PC-9 (cell line): ENCODE data around the gene HSF4. TPM values are rescaled to one million over a fixed set of nuclear protein-coding genes. Genes with fewer than 3 reads are reported as not detected.

Source experiments
- BruUV-seq: library from RNA; stranded (reverse); fragments of 400-500 nt; replicated peaks from 2 replicates; lab custom pipeline; 2021; lab: Mats Ljungman, UMichigan
- CTCF ChIA-PET: fragments of 300-600 bp; sonication (Branson Sonifier 250); formaldehyde crosslinking; loops from one replicate; lab custom pipeline; 2022; ENCODE audit warnings: antibody characterized with exemption; lab: Charles Lee
- POLR2A ChIA-PET: fragments of 300-600 bp; sonication (Branson Sonifier 250); formaldehyde crosslinking; loops from one replicate; lab custom pipeline; 2022; ENCODE audit warnings: antibody characterized with exemption; ENCODE audit not compliant: unreplicated experiment; lab: Charles Lee
- DNase-seq, 2 experiments: peaks; one replicate each; pipeline versions ENCODE4 v3.0.0 to v3.0.0-alpha.2; 2015 to 2022; ENCODE audit warnings: mixed read lengths in 1 of 2
- H2AFZ ChIP-seq: fragments of 200-600 bp; sonication (generic); 2 replicates; pipeline ENCODE4 v1.8.1; 2017; ENCODE audit warnings: antibody characterized with exemption
- H3F3A ChIP-seq: fragments of 200-600 bp; sonication (generic); 2 replicates; pipeline ENCODE4 v1.8.1; 2017; ENCODE audit warnings: antibody characterized with exemption, mild to moderate bottlenecking, low read depth; ENCODE audit not compliant: insufficient read depth
- H3K27ac ChIP-seq: fragments of 200-600 bp; sonication (generic); 2 replicates; pipeline ENCODE4 v1.6.1; 2016; ENCODE audit warnings: mixed run types
- H3K27me3 ChIP-seq: fragments of 200-600 bp; sonication (generic); 2 replicates; pipeline ENCODE4 v1.6.1; 2016; ENCODE audit warnings: low read depth, mixed run types; ENCODE audit not compliant: insufficient read depth
- H3K36me3 ChIP-seq: fragments of 200-600 bp; sonication (generic); 2 replicates; pipeline ENCODE4 v1.6.1; 2016; ENCODE audit warnings: low read depth, mixed run types
- H3K4me1 ChIP-seq: fragments of 200-600 bp; sonication (generic); replicated peaks from 2 replicates; pipeline ENCODE4 v1.6.1; 2016; ENCODE audit warnings: mixed run types; ENCODE audit not compliant: insufficient read depth
- H3K4me2 ChIP-seq: fragments of 200-600 bp; sonication (generic); 2 replicates; pipeline ENCODE4 v1.6.1; 2017; ENCODE audit warnings: mixed run types
- H3K4me3 ChIP-seq: fragments of 200-600 bp; sonication (generic); 2 replicates; pipeline ENCODE4 v1.6.1; 2016; ENCODE audit warnings: mixed run types
- H3K79me2 ChIP-seq: fragments of 200-600 bp; sonication (generic); 2 replicates; pipeline ENCODE4 v1.6.1; 2017; ENCODE audit warnings: low read depth, mixed run types
- H3K9me2 ChIP-seq: fragments of 200-600 bp; sonication (generic); 2 replicates; pipeline ENCODE4 v1.8.1; 2017; ENCODE audit warnings: mild to moderate bottlenecking; ENCODE audit not compliant: insufficient read depth
- H3K9me3 ChIP-seq: fragments of 200-600 bp; sonication (generic); 2 replicates; pipeline ENCODE4 v1.8.1; 2016; ENCODE audit warnings: low read depth; ENCODE audit not compliant: insufficient read depth
- H4K20me1 ChIP-seq: fragments of 200-600 bp; sonication (generic); 2 replicates; pipeline ENCODE4 v1.8.1; 2017; ENCODE audit not compliant: insufficient read depth
- EZH2 ChIP-seq: fragments of 200-600 bp; sonication (generic); IDR thresholded peaks from 2 replicates; pipeline ENCODE4 v1.8.0; 2017; ENCODE audit warnings: antibody characterized with exemption, low read depth
- intact Hi-C: fragments of 100-400 bp; cut with micrococcal nuclease; formaldehyde crosslinking; loops from one replicate; pipeline ENCODE4 v1.10.0; 2022; ENCODE audit not compliant: unreplicated experiment
- total RNA-seq: library from RNA; stranded (reverse); gene quantifications from 2 replicates; pipeline ENCODE4 v1.2.3, GENCODE V29; 2021
- TF ChIP-seq, protein P1 (sequence below): fragments of 200-600 bp; sonication (generic); conservative IDR thresholded peaks from 2 replicates; pipeline ENCODE4 v1.6.1; 2017; ENCODE audit warnings: mixed run types, antibody characterized with exemption, mild to moderate bottlenecking, moderate library complexity

The HSF4 gene
- total RNA-seq, 1 experiment from 2014 or later: 100 TPM

- ChIA-PET POLR2A (no interaction called here), CTCF (no interaction called here)
- Histone ChIP-seq H2AFZ (no peak overlapping the region), H3K4me3 (no peak overlapping the region), H3K36me3 (no peaks in the 10 kb centered on the region; the same call in 1 of the 2 replicates), H3K9me2 (no peaks in the 10 kb centered on the region), H3K4me1 (no peaks in the 10 kb centered on the region), H3K27ac (no peak overlapping the region), H3K4me2 (no peak overlapping the region), H3K79me2 (no peaks in the 10 kb centered on the region), H3F3A (peaks cover 17% of the 10 kb centered on the region), H3K27me3 (no peaks in the 10 kb centered on the region), H3K9me3 (no peaks in the 10 kb centered on the region), H4K20me1 (no peaks in the 10 kb centered on the region)
- intact Hi-C loops: no loop called here
- TF ChIP-seq, protein P1, sequence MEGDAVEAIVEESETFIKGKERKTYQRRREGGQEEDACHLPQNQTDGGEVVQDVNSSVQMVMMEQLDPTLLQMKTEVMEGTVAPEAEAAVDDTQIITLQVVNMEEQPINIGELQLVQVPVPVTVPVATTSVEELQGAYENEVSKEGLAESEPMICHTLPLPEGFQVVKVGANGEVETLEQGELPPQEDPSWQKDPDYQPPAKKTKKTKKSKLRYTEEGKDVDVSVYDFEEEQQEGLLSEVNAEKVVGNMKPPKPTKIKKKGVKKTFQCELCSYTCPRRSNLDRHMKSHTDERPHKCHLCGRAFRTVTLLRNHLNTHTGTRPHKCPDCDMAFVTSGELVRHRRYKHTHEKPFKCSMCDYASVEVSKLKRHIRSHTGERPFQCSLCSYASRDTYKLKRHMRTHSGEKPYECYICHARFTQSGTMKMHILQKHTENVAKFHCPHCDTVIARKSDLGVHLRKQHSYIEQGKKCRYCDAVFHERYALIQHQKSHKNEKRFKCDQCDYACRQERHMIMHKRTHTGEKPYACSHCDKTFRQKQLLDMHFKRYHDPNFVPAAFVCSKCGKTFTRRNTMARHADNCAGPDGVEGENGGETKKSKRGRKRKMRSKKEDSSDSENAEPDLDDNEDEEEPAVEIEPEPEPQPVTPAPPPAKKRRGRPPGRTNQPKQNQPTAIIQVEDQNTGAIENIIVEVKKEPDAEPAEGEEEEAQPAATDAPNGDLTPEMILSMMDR: no peak
- TF ChIP-seq EZH2: no peak
- BruUV-seq: no TSS peak
- no peak for DNase-seq
These were observed 19.6 kb upstream of the HSF4 start for GRCh38 chr16:67144943-67145342.

DNA sequence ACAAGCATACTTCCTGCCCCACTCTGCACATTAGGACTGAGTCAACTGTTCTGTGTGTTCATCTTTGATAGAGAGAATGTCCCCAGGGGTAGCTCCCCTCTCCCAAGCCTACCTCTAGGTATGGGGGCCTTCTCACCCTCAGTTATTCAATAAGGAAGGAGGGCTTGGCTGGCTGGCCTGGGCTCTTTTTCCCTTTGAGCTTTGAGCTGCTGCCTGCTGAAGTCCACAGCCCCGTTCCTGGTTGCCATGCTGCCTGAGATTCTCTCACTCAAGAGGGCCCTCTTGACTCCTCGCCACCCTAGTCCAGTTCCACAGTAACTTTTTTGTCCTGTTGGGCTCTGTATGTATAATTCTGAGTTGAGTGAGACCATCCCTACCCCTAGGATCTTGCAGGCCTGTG lies 18.8 kb upstream of the HSF4 start:
- intact Hi-C loops: no loop called here
- Histone ChIP-seq H4K20me1 (no peaks in the 10 kb centered on the region), H3K79me2 (no peaks in the 10 kb centered on the region), H3K36me3 (no peaks in the 10 kb centered on the region; the same call in 1 of the 2 replicates), H3K27me3 (no peaks in the 10 kb centered on the region), H3K4me2 (no peak overlapping the region), H3K9me2 (no peaks in the 10 kb centered on the region), H3K27ac (no peak overlapping the region), H3F3A (peaks cover 17% of the 10 kb centered on the region), H3K9me3 (no peaks in the 10 kb centered on the region), H3K4me1 (no peaks in the 10 kb centered on the region), H3K4me3 (no peak overlapping the region), H2AFZ (no peak overlapping the region)
- no peak for DNase-seq
- CTCF ChIA-PET: interaction anchor here (0.6 kb wide), 1 partner anchor 8 kb away, joined by 6 read pairs; no protein-coding TSS in a partner anchor
- TF ChIP-seq, protein P1: no peak
- no peak for TF ChIP-seq EZH2
- POLR2A ChIA-PET: no interaction called here
- BruUV-seq: no TSS peak

DNA sequence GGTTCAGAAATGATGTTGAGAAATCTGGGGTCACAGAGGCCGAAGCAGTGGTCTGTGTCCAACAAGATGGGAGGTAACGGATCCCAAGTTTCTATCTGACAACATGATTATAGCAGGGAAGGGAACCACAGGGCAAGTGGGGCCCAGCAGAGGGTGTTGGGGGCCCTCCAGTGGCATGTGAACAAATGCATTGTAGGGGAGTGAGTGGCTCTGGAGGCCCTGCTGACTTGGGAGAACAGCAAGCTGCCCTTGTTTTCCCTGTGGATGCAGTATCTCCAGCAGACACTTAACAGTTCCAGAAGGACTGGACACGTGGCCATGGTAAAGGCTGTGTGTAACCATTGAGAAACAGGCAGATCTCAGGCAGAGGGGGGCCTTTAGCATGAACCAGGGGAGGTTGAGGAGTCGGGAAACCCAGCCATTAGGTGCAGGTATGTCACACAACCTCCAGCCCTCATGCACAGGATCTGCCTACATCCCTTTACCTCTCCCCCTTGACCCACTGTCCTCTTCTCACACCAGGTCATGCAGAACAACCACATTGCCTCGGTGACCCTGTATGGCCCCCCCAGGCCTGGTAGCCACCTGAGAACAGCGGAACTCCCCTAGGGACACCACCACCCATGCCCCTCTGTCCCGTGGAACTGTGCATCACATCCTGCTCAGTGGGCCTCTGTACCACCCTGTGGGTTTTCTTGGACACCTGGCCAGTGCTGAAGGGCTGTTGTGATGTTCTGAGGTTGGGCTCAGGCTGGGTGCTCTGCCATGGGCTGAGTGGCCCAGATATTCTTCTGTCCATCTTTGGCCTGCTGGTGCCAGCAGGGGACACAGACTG lies 17.8 kb upstream of the HSF4 start:
- BruUV-seq: no TSS peak
- POLR2A ChIA-PET: no interaction called here
- CTCF ChIA-PET: no interaction called here

More for the DNA sequence above, 17.8 kb upstream of the HSF4 start:
- intact Hi-C loops: no loop called here
- H3K4me1 ChIP-seq: no peaks in the 10 kb centered on the region
- H3K9me2 ChIP-seq: no peaks in the 10 kb centered on the region
- no peaks in the 10 kb centered on the region for H3K9me3 ChIP-seq
- H3F3A ChIP-seq: peaks cover 17% of the 10 kb centered on the region
- no peaks in the 10 kb centered on the region; the same call in 1 of the 2 replicates for H3K36me3 ChIP-seq
- no peak overlapping the region for H3K4me2 ChIP-seq
- H3K79me2 ChIP-seq: no peaks in the 10 kb centered on the region
- no peak overlapping the region for H3K4me3 ChIP-seq
- H3K27ac ChIP-seq: no peak overlapping the region
- no peak for DNase-seq
- H2AFZ ChIP-seq: no peak overlapping the region
- H3K27me3 ChIP-seq: no peaks in the 10 kb centered on the region
- H4K20me1 ChIP-seq: no peaks in the 10 kb centered on the region
- no peak for TF ChIP-seq EZH2
- TF ChIP-seq, protein P1: no peak
